HG03558 (cell line): Measurements from ENCODE around the gene ENC1.

ENCODE experiments used
- ATAC-seq: cut with Tn5 transposase; IDR thresholded peaks from one replicate; pipeline ENCODE4 v1.9.1; 2021; ENCODE audit warnings: moderate number of reproducible peaks; ENCODE audit not compliant: unreplicated experiment; ENCODE audit errors: extremely low read depth

ENC1 gene

GRCh38 chr5:74657165-74657564 lies 16.6 kb upstream of the ENC1 start:
- no peak for ATAC-seq

- no peak for ATAC-seq
Measured at GRCh38 chr5:74655716-74656115, 15.2 kb upstream of the ENC1 start.

- no peak for ATAC-seq
Measured at GRCh38 chr5:74655206-74655605, 14.7 kb upstream of the ENC1 start.

- ATAC-seq = no peak
Measured at GRCh38 chr5:74653991-74654390, 13.5 kb upstream of the ENC1 start.

- no peak for ATAC-seq
Measured at GRCh38 chr5:74652576-74652975, 12.0 kb upstream of the ENC1 start.

GRCh38 chr5:74651710-74652109 lies 11.2 kb upstream of the ENC1 start:
- no peak for ATAC-seq

GRCh38 chr5:74649421-74649973 lies 9.0 kb upstream of the ENC1 start:
- no peak for ATAC-seq

- no peak for ATAC-seq
Measured at GRCh38 chr5:74648835-74649293, 8.3 kb upstream of the ENC1 start.

GRCh38 chr5:74647096-74647495 lies 6.6 kb upstream of the ENC1 start:
- ATAC-seq = no peak

- ATAC-seq = no peak
Measured at GRCh38 chr5:74643111-74643562, 2.6 kb upstream of the ENC1 start.

GRCh38 chr5:74642543-74642863 lies 2.0 kb upstream of the ENC1 start:
- no peak for ATAC-seq

GRCh38 chr5:74641735-74642542 lies 1.4 kb upstream of the ENC1 start:
- no peak for ATAC-seq

GRCh38 chr5:74640954-74641734 lies 616 bp upstream of the ENC1 start:
- no peak for ATAC-seq

GRCh38 chr5:74639807-74640449 lies 600 bp downstream of the ENC1 start:
- ATAC-seq = no peak

GRCh38 chr5:74638970-74639806 lies 1.3 kb downstream of the ENC1 start:
- ATAC-seq = no peak

- ATAC-seq = no peak
Measured at GRCh38 chr5:74638544-74638969, 2.0 kb downstream of the ENC1 start.

GRCh38 chr5:74636552-74636951 lies 4.0 kb downstream of the ENC1 start:
- no peak for ATAC-seq

- no peak for ATAC-seq
Measured at GRCh38 chr5:74636149-74636548, 4.4 kb downstream of the ENC1 start.

- no peak for ATAC-seq
Measured at GRCh38 chr5:74634611-74635286, 5.8 kb downstream of the ENC1 start.
